ENCODE measurements around the gene HS6ST2. TPM values are rescaled to one million over a fixed set of nuclear protein-coding genes. Genes with fewer than 3 reads are reported as not detected.

HS6ST2 gene
- total and polyA plus RNA-seq, 9 of the 15 experiments (the other 6 are each of a cell fraction or from before 2014, with no cell fraction given), result not detected

GRCh38 chrX:132769609-132770008, 188.8 kb downstream of the HS6ST2 start:
- H3K27me3 ChIP-seq (ENCODE audit: control insufficient read depth in 2 of 2, insufficient read depth in 2 of 2, low read length in 2 of 2), result no peaks in the 10 kb centered on the region
- no peak overlapping the region for H2AFZ ChIP-seq (ENCODE audit: low read depth, low read length)
- 2% methylated on average over 7 of the region's 7 CpGs for WGBS (ENCODE audit: insufficient coverage, low coverage, missing lambda C conversion rate)
- H3K4me3 ChIP-seq, result no peak overlapping the region
- H3K9me1 ChIP-seq (ENCODE audit: control insufficient read depth, insufficient read depth, low read length), result no peaks in the 10 kb centered on the region
- no peaks in the 10 kb centered on the region for H4K20me1 ChIP-seq (replicated peaks; ENCODE audit: control insufficient read depth, insufficient read depth, low read length)
- no peak for TF ChIP-seq SREBF1 (IDR thresholded peaks at IDR 0.05; ENCODE audit: borderline replicate concordance, low read depth, low read length)
- no peak for TF ChIP-seq CREB3 (tag; conservative IDR thresholded peaks at IDR 0.05; ENCODE audit: low read depth)
- TF ChIP-seq SPI1 (IDR thresholded peaks at IDR 0.05; ENCODE audit: borderline replicate concordance, low read depth, low read length), result peak; percentile 76
- no peak for TF ChIP-seq HIVEP1 (CRISPR knock-in tag; IDR thresholded peaks at IDR 0.05)
- FAIRE-seq, result no peak
- no peak for ATAC-seq
- BruUV-seq (replicated peaks), result no TSS peak
- no peak for DNase-seq (ENCODE audit: extremely low read depth in 1 of 4, low spot score in 3 of 4)
- H3K36me3 ChIP-seq (ENCODE audit: control insufficient read depth, insufficient read depth, low read length), result no peaks in the 10 kb centered on the region
- H3K9me3 ChIP-seq (replicated peaks; ENCODE audit: control insufficient read depth, insufficient read depth, low read depth, low read length), result no peaks in the 10 kb centered on the region
- no peak overlapping the region for H3K4me2 ChIP-seq (ENCODE audit: insufficient read depth, low read length)
- ChIA-PET CTCF (ENCODE audit: low intra/inter-chr PET ratio) (no interaction called here), POLR2A (no interaction called here)
- H3K9ac ChIP-seq (ENCODE audit: insufficient read depth in 1 of 2, low read depth in 2 of 2, low read length in 2 of 2), result no peak overlapping the region
- no peaks in the 10 kb centered on the region for H3K79me2 ChIP-seq (ENCODE audit: control insufficient read depth, insufficient read depth, low read length)
- intact Hi-C loops (cut with micrococcal nuclease), result no loop called here
- H3K27ac ChIP-seq (ENCODE audit: extremely low read depth, low read depth, low read length), result no peak overlapping the region
- no peaks in the 10 kb centered on the region for H3K4me1 ChIP-seq (replicated peaks in 1 of 2; ENCODE audit: control insufficient read depth in 2 of 2, insufficient read depth in 2 of 2, low read length in 2 of 2)
- in situ Hi-C loops (cut with MboI), result no loop called here

- Histone ChIP-seq H3K79me2 (ENCODE audit: control insufficient read depth, insufficient read depth, low read length) (no peaks in the 10 kb centered on the region), H3K27me3 (ENCODE audit: control insufficient read depth in 2 of 2, insufficient read depth in 2 of 2, low read length in 2 of 2) (no peaks in the 10 kb centered on the region), H2AFZ (ENCODE audit: low read depth, low read length) (no peak overlapping the region), H3K4me1 (replicated peaks in 1 of 2; ENCODE audit: control insufficient read depth in 2 of 2, insufficient read depth in 2 of 2, low read length in 2 of 2) (no peaks in the 10 kb centered on the region), H3K4me3 (no peak overlapping the region), H3K4me2 (ENCODE audit: insufficient read depth, low read length) (no peak overlapping the region), H3K9me1 (ENCODE audit: control insufficient read depth, insufficient read depth, low read length) (no peaks in the 10 kb centered on the region), H3K9ac (ENCODE audit: insufficient read depth in 1 of 2, low read depth in 2 of 2, low read length in 2 of 2) (no peak overlapping the region), H4K20me1 (replicated peaks; ENCODE audit: control insufficient read depth, insufficient read depth, low read length) (no peaks in the 10 kb centered on the region), H3K9me3 (replicated peaks; ENCODE audit: control insufficient read depth, insufficient read depth, low read depth, low read length) (no peaks in the 10 kb centered on the region), H3K27ac (ENCODE audit: extremely low read depth, low read depth, low read length) (no peak overlapping the region), H3K36me3 (ENCODE audit: control insufficient read depth, insufficient read depth, low read length) (no peaks in the 10 kb centered on the region)
- in situ Hi-C loops (cut with MboI) (no loop called here), intact Hi-C loops (cut with micrococcal nuclease) (no loop called here)
- FAIRE-seq (no peak), ATAC-seq (no peak), DNase-seq (ENCODE audit: extremely low read depth in 1 of 4, low spot score in 3 of 4) (no peak)
- BruUV-seq (replicated peaks), result no TSS peak
- CTCF ChIA-PET (ENCODE audit: low intra/inter-chr PET ratio), result no interaction called here
- WGBS (ENCODE audit: insufficient coverage, low coverage, missing lambda C conversion rate), result 0% methylated on average over 1 of the region's 1 CpG
- POLR2A ChIA-PET, result interaction anchor here (0.7 kb wide), 1 partner anchor 217 kb away, joined by 3 read pairs; no protein-coding TSS in a partner anchor
- TF ChIP-seq CBFA2T2 (conservative IDR thresholded peaks at IDR 0.05), result no peak
- no peak for TF ChIP-seq HEY1 (CRISPR knock-in tag; IDR thresholded peaks at IDR 0.05; ENCODE audit: borderline replicate concordance)
- TF ChIP-seq GATA2 (CRISPR knock-in tag; IDR thresholded peaks at IDR 0.05), result no peak
- no peak for TF ChIP-seq NR4A1 (CRISPR knock-in tag; IDR thresholded peaks at IDR 0.05)
- TF ChIP-seq NR4A1 (tag; IDR thresholded peaks at IDR 0.05), result no peak
- no peak for TF ChIP-seq POLR2B (IDR thresholded peaks at IDR 0.05; ENCODE audit: low read depth, partially characterized antibody)
These were observed 192.0 kb downstream of the HS6ST2 start for GRCh38 chrX:132766452-132766851.

Measured in K562 (cell line).